SH-SY5Y (cell line): ENCODE data around the gene INPP5A.

ENCODE experiments used
- GATA2 ChIP-seq: IDR thresholded peaks from 2 replicates; pipeline ENCODE4 v1.6.1; 2011; ENCODE audit warnings: mild to moderate bottlenecking, low read depth, low read length
- GATA3 ChIP-seq: IDR thresholded peaks from 2 replicates; pipeline ENCODE4 v1.6.1; 2011; ENCODE audit warnings: low read depth, mild to moderate bottlenecking, low read length, moderate library complexity

- TF ChIP-seq GATA3 (no peak), GATA2 (no peak)
Measured at GRCh38 chr10:132668048-132668394, 130.4 kb downstream of the INPP5A start.
